Peyer's patch (tissue), 4 donors: ENCODE measurements around the gene DBP. TPM values are rescaled to one million over a fixed set of nuclear protein-coding genes. Genes with fewer than 3 reads are reported as not detected.
A peak's percentile ranks its signal among the peaks of the same experiment; 100 is the strongest.

ENCODE experiments used
- DNase-seq, 3 donors: peaks; one replicate each; pipeline ENCODE4 v3.0.0-alpha.2; 2017 to 2019
- H3K27ac ChIP-seq, 4 donors: fragments of 200-600 bp; sonication (generic); one replicate each; pipeline ENCODE4 v1.5.1; 2016 to 2019
- H3K27me3 ChIP-seq, 2 donors: fragments of 200-600 bp; sonication (generic); one replicate each; pipeline ENCODE4 v1.5.1; 2019
- H3K36me3 ChIP-seq, 3 donors: fragments of 200-600 bp; sonication (generic); one replicate each; pipeline ENCODE4 v1.5.1; 2016 to 2019
- H3K4me1 ChIP-seq, 4 donors: fragments of 200-600 bp; sonication (generic); one replicate each; pipeline ENCODE4 v1.5.1; 2016 to 2019
- H3K4me3 ChIP-seq, 4 donors: fragments of 200-600 bp; sonication (generic); 1 replicate in 3 of 4; 2 replicates in 1 of 4; pipeline ENCODE4 v1.5.1; 2016 to 2019; ENCODE audit warnings: mild to moderate bottlenecking in 1 of 4
- H3K9me3 ChIP-seq, 4 donors: fragments of 200-600 bp; sonication (generic); one replicate each; pipeline ENCODE4 v1.5.1; 2016 to 2019; ENCODE audit warnings: mild to moderate bottlenecking in 1 of 4
- CTCF ChIP-seq, 6 experiments: fragments of 450-650 bp in 4 of 6; fragments of 200-600 bp in 2 of 6; sonication (generic) in 1 of 6; IDR thresholded peaks; one replicate each; pipeline ENCODE4 v1.5.1; 2017 to 2019; ENCODE audit warnings: antibody characterized with exemption in 6 of 6, mild to moderate bottlenecking in 3 of 6, moderate library complexity in 1 of 6
- POLR2A ChIP-seq, 2 donors: fragments of 450-650 bp; IDR thresholded peaks; one replicate each; pipeline ENCODE4 v1.5.1; 2017; ENCODE audit warnings: antibody characterized with exemption in 2 of 2, mild to moderate bottlenecking in 2 of 2, moderate library complexity in 2 of 2
- total RNA-seq, 4 donors: library from RNA; depleted of rRNA; stranded (reverse); fragments of >200 nt; gene quantifications; one replicate each; pipeline ENCODE4 v1.1.0, GENCODE V29; 2016

Gene DBP
- total RNA-seq, 4 donors from 2014 or later = 9.9 to 51.5 (median 35.8) TPM

DNA sequence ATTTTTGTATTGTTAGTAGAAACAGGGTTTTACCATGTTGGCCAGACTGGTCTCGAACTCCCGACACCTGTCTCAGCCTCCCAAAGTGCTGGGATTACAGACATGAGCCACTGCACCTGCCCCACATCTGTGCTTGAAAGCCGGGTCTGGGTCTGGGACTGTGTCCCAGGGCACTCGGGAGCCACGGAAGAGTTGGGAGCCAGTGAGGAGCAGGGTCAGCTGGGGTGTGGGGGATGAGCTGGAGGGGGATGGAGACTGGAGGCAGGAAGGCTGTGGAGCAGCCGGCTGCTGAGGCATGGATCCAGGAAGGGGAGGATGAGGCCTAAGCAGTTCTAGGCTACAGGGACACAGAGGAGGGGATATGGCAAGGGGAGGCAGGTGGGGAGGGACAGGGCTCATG is 41.3 kb downstream of the DBP start:
- no peak for DNase-seq
- Histone ChIP-seq H3K36me3 (no peaks in the 10 kb centered on the region), H3K27ac (no peak overlapping the region), H3K4me1 (no peaks in the 10 kb centered on the region), H3K4me3 (no peak overlapping the region), H3K27me3 (no peaks in the 10 kb centered on the region), H3K9me3 (no peaks in the 10 kb centered on the region)
- no peak for TF ChIP-seq CTCF (IDR thresholded peaks at IDR 0.05)
- no peak for TF ChIP-seq POLR2A (IDR thresholded peaks at IDR 0.05)

GRCh38 chr19:48595171-48595570 is 42.0 kb downstream of the DBP start:
- no peaks in the 10 kb centered on the region for H3K27me3 ChIP-seq
- no peak overlapping the region for H3K27ac ChIP-seq
- H3K36me3 ChIP-seq = no peaks in the 10 kb centered on the region
- no peaks in the 10 kb centered on the region for H3K4me1 ChIP-seq
- no peak overlapping the region for H3K4me3 ChIP-seq
- no peaks in the 10 kb centered on the region for H3K9me3 ChIP-seq
- DNase-seq = no peak
- no peak for TF ChIP-seq POLR2A (IDR thresholded peaks at IDR 0.05)
- no peak for TF ChIP-seq CTCF (IDR thresholded peaks at IDR 0.05)

- TF ChIP-seq CTCF (IDR thresholded peaks at IDR 0.05) = no peak
- TF ChIP-seq POLR2A (IDR thresholded peaks at IDR 0.05) = no peak
- H3K9me3 ChIP-seq = no peaks in the 10 kb centered on the region
- H3K27me3 ChIP-seq = no peaks in the 10 kb centered on the region
- H3K27ac ChIP-seq = no peak overlapping the region
- H3K36me3 ChIP-seq = no peaks in the 10 kb centered on the region
- no peak overlapping the region for H3K4me3 ChIP-seq
- H3K4me1 ChIP-seq = peaks cover 0 to 6% (median 3%) of the 10 kb centered on the region in 4 donors
- DNase-seq = no peak
These were observed 46.2 kb downstream of the DBP start for GRCh38 chr19:48591021-48591420.

GRCh38 chr19:48588670-48589401 is 48.3 kb downstream of the DBP start:
- Histone ChIP-seq H3K9me3 (no peaks in the 10 kb centered on the region), H3K4me1 (peaks cover 0 to 6% (median 3%) of the 10 kb centered on the region in 4 donors), H3K36me3 (no peaks in the 10 kb centered on the region), H3K27me3 (no peaks in the 10 kb centered on the region), H3K27ac (peak overlapping the region in 1 of 4 donors; percentile 73), H3K4me3 (peak overlapping the region; percentile 15 to 61 (median 26))
- peak; percentile 86 to 96 (median 96) for DNase-seq
- no peak for TF ChIP-seq POLR2A (IDR thresholded peaks at IDR 0.05)
- TF ChIP-seq CTCF (IDR thresholded peaks at IDR 0.05) = peak; percentile 84 to 99 (median 95)

GRCh38 chr19:48587387-48587786 is 49.8 kb downstream of the DBP start:
- Histone ChIP-seq H3K36me3 (no peaks in the 10 kb centered on the region), H3K27me3 (no peaks in the 10 kb centered on the region), H3K4me1 (peaks cover 0 to 6% (median 3%) of the 10 kb centered on the region in 4 donors), H3K4me3 (no peak overlapping the region), H3K27ac (no peak overlapping the region), H3K9me3 (no peaks in the 10 kb centered on the region)
- TF ChIP-seq POLR2A (IDR thresholded peaks at IDR 0.05) (no peak), CTCF (IDR thresholded peaks at IDR 0.05) (no peak)
- DNase-seq = no peak
